DMS53 treated with DMSO at 0.1 percent for 48 hours (cell line): ENCODE measurements around the gene CINP.
"Not testable (repeated sequence)": the region's sequence is repeated elsewhere in the genome, so short reads cannot be mapped to it uniquely, and the experiment has no call there.

Source experiments
- DNase-seq: peaks from one replicate; lab custom pipeline; 2025; ENCODE audit not compliant: unreplicated experiment; lab: John Stamatoyannopoulos, UW

CINP gene

GRCh38 chr14:102356280-102356679, 6.4 kb downstream of the CINP start:
- no peak for DNase-seq

GRCh38 chr14:102353126-102353619, 9.5 kb downstream of the CINP start:
- no peak for DNase-seq

- DNase-seq = no peak
Observed at GRCh38 chr14:102352213-102352612, 10.5 kb downstream of the CINP start.

GRCh38 chr14:102351593-102351992, 11.1 kb downstream of the CINP start:
- DNase-seq = not testable (repeated sequence)

GRCh38 chr14:102351023-102351422, 11.7 kb downstream of the CINP start:
- no peak for DNase-seq

GRCh38 chr14:102348376-102348775, 14.3 kb downstream of the CINP start:
- no peak for DNase-seq

- DNase-seq = no peak
Observed at GRCh38 chr14:102346645-102347044, 16.0 kb downstream of the CINP start.

GRCh38 chr14:102345232-102345631, 17.5 kb downstream of the CINP start:
- DNase-seq = no peak

GRCh38 chr14:102344485-102344884, 18.2 kb downstream of the CINP start:
- DNase-seq = no peak

GRCh38 chr14:102344084-102344483, 18.6 kb downstream of the CINP start:
- no peak for DNase-seq

- no peak for DNase-seq
Observed at GRCh38 chr14:102342238-102342637, 20.5 kb downstream of the CINP start.

GRCh38 chr14:102341566-102341965, 21.1 kb downstream of the CINP start:
- no peak for DNase-seq

GRCh38 chr14:102338724-102339123, 24.0 kb downstream of the CINP start:
- DNase-seq = no peak

GRCh38 chr14:102335163-102335562, 27.5 kb downstream of the CINP start:
- DNase-seq = no peak

GRCh38 chr14:102333795-102334705, 28.6 kb downstream of the CINP start:
- DNase-seq = no peak

- DNase-seq = no peak
Observed at GRCh38 chr14:102333390-102333789, 29.3 kb downstream of the CINP start.

- DNase-seq = no peak
Observed at GRCh38 chr14:102330806-102331205, 31.9 kb downstream of the CINP start.

- DNase-seq = not testable (repeated sequence)
Observed at GRCh38 chr14:102329381-102329780, 33.3 kb downstream of the CINP start.

- DNase-seq = no peak
Observed at GRCh38 chr14:102326583-102326982, 36.1 kb downstream of the CINP start.

GRCh38 chr14:102325791-102326345, 36.8 kb downstream of the CINP start:
- no peak for DNase-seq

GRCh38 chr14:102323102-102323501, 39.6 kb downstream of the CINP start:
- DNase-seq = peak; percentile 3
